Activated naive CD4-positive, alpha-beta T cell treated with anti-CD3 and anti-CD28 coated beads, Interleukin-2, amount 10 ng/mL, durations not matched to agents 5 hours and 36 hours (primary cell): Measurements from ENCODE around the gene USP17L12. TPM values are rescaled to one million over a fixed set of nuclear protein-coding genes. Genes with fewer than 3 reads are reported as not detected.

Source experiments
- total RNA-seq, 2 experiments: library from RNA; stranded (reverse); gene quantifications; one replicate each; pipeline ENCODE4 v1.2.3, GENCODE V29; 2021

The USP17L12 gene, protein sequence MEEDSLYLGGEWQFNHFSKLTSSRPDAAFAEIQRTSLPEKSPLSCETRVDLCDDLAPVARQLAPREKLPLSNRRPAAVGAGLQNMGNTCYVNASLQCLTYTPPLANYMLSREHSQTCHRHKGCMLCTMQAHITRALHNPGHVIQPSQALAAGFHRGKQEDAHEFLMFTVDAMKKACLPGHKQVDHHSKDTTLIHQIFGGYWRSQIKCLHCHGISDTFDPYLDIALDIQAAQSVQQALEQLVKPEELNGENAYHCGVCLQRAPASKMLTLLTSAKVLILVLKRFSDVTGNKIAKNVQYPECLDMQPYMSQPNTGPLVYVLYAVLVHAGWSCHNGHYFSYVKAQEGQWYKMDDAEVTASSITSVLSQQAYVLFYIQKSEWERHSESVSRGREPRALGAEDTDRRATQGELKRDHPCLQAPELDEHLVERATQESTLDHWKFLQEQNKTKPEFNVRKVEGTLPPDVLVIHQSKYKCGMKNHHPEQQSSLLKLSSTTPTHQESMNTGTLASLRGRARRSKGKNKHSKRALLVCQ
- not detected for total RNA-seq

GRCh38 chr4:9219852-9220251 is at the start of gene USP17L12:
TSS of gene USP17L12 (plus strand) at chr4:9220152. CDS start at chr4:9220152, 0 bp downstream.

DNA sequence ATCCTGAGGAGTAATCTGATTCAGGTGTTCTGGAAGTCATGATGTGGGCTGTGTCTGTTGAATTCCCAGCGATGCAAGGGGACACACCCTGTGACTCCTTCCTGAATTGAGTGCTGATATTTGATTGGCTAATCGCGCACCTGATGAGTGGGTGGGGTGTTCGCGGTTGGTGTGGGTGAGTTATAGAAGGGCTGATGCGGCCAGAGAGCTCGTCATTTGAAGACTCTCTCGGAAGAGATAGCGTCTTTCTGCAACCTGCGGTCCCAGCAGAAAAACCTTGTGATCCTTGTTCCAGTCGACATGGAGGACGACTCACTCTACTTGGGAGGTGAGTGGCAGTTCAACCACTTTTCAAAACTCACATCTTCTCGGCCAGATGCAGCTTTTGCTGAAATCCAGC is 9.6 kb upstream of the USP17L12 start, which contains the start of gene USP17L10:
TSS of gene USP17L10 (plus strand) at position 301 of the 400 bp plus-strand sequence. CDS start at position 301, 0 bp downstream.

DNA sequence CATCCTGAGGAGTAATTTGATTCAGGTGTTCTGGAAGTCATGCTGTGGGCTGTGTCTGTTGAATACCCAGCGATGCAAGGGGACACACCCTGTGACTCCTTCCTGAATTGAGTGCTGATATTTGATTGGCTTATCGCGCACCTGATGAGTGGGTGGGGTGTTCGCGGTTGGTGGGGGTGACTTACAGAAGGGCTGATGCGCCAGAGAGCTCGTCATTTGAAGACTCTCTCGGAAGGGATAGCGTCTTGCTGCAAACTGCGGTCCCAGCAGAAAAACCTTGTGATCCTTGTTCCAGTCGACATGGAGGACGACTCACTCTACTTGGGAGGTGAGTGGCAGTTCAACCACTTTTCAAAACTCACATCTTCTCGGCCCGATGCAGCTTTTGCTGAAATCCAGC is 4.8 kb upstream of the USP17L12 start, which contains the start of gene USP17L11:
TSS of gene USP17L11 (plus strand) at position 301 of the 400 bp plus-strand sequence. CDS start at position 301, 0 bp downstream.

DNA sequence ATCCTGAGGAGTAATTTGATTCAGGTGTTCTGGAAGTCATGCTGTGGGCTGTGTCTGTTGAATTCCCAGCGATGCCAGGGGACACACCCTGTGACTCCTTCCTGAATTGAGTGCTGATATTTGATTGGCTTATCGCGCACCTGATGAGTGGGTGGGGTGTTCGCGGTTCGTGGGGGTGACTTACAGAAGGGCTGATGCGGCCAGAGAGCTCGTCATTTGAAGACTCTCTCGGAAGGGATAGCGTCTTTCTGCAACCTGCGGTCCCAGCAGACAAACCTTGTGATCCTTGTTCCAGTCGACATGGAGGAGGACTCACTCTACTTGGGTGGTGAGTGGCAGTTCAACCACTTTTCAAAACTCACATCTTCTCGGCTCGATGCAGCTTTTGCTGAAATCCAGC is 4.6 kb downstream of the USP17L12 start, which contains the start of gene USP17L13:
TSS of gene USP17L13 (plus strand) at position 301 of the 400 bp plus-strand sequence. CDS start at position 301, 0 bp downstream.

GRCh38 chr4:9234085-9234484 is 14.1 kb downstream of the USP17L12 start, which contains the start of gene USP17L15:
TSS of gene USP17L15 (plus strand) at chr4:9234385. CDS start at chr4:9234385, 0 bp downstream.

GRCh38 chr4:9243579-9243978 is 23.6 kb downstream of the USP17L12 start, which contains the start of gene USP17L17:
TSS of gene USP17L17 (plus strand) at chr4:9243879. CDS start at chr4:9243879, 0 bp downstream.

GRCh38 chr4:9247953-9248680 is 28.2 kb downstream of the USP17L12 start, which contains the start of gene USP17L18:
TSS of gene USP17L18 (plus strand) at chr4:9248630. CDS start at chr4:9248630, 0 bp downstream.

GRCh38 chr4:9253078-9253477 is 33.1 kb downstream of the USP17L12 start, which contains the start of gene USP17L19:
TSS of gene USP17L19 (plus strand) at chr4:9253378. CDS start at chr4:9253378, 0 bp downstream.

GRCh38 chr4:9257824-9258223 is 37.9 kb downstream of the USP17L12 start, which contains the start of gene USP17L20:
TSS of gene USP17L20 (plus strand) at chr4:9258124. CDS start at chr4:9258124, 0 bp downstream.

DNA sequence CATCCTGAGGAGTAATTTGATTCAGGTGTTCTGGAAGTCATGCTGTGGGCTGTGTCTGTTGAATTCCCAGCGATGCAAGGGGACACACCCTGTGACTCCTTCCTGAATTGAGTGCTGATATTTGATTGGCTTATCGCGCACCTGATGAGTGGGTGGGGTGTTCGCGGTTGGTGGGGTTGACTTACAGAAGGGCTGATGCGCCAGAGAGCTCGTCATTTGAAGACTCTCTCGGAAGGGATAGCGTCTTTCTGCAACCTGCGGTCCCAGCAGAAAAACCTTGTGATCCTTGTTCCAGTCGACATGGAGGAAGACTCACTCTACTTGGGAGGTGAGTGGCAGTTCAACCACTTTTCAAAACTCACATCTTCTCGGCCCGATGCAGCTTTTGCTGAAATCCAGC is 42.6 kb downstream of the USP17L12 start, which contains the start of gene USP17L21:
TSS of gene USP17L21 (plus strand) at position 301 of the 400 bp plus-strand sequence. CDS start at position 301, 0 bp downstream.

GRCh38 chr4:9267319-9267718 is 47.4 kb downstream of the USP17L12 start, which contains the start of gene USP17L22:
TSS of gene USP17L22 (plus strand) at chr4:9267619. CDS start at chr4:9267619, 0 bp downstream.

Other genes with a start within 250 kb of the USP17L12 start
- not detected for gene FAM90A26, start 49.7 kb upstream of the USP17L12 start, total RNA-seq
- gene USP17L10, start 9.5 kb upstream of the USP17L12 start, total RNA-seq, result not detected
- not detected for gene USP17L11, start 4.7 kb upstream of the USP17L12 start, total RNA-seq
- not detected for gene USP17L13, start 4.7 kb downstream of the USP17L12 start, total RNA-seq
- not detected for gene USP17L15, start 14.2 kb downstream of the USP17L12 start, total RNA-seq
- gene USP17L17, start 23.7 kb downstream of the USP17L12 start, total RNA-seq, result not detected
- not detected for gene USP17L18, start 28.5 kb downstream of the USP17L12 start, total RNA-seq
- not detected for gene USP17L19, start 33.2 kb downstream of the USP17L12 start, total RNA-seq
- gene USP17L20, start 38.0 kb downstream of the USP17L12 start, total RNA-seq, result not detected
- not detected for gene USP17L21, start 42.7 kb downstream of the USP17L12 start, total RNA-seq
- gene USP17L22, start 47.5 kb downstream of the USP17L12 start, total RNA-seq, result not detected
- not detected for gene USP17L24, start 105.0 kb downstream of the USP17L12 start, total RNA-seq
- not detected for gene USP17L25, start 109.8 kb downstream of the USP17L12 start, total RNA-seq
- not detected for gene USP17L26, start 114.5 kb downstream of the USP17L12 start, total RNA-seq
- not detected for gene USP17L5, start 119.3 kb downstream of the USP17L12 start, total RNA-seq
- not detected for gene USP17L27, start 124.0 kb downstream of the USP17L12 start, total RNA-seq
- not detected for gene USP17L28, start 128.7 kb downstream of the USP17L12 start, total RNA-seq
- gene USP17L29, start 133.5 kb downstream of the USP17L12 start, total RNA-seq, result not detected
- gene USP17L30, start 143.0 kb downstream of the USP17L12 start, total RNA-seq, result not detected
- not detected for gene DEFB131A, start 224.3 kb downstream of the USP17L12 start, total RNA-seq